DMS53 treated with DMSO at 0.1 percent for 48 hours (cell line): ENCODE results near the gene CNGA3.
"Not testable (repeated sequence)": the region's sequence is repeated elsewhere in the genome, so short reads cannot be mapped to it uniquely, and the experiment has no call there.

Source experiments
- DNase-seq: peaks from one replicate; lab custom pipeline; 2025; ENCODE audit not compliant: unreplicated experiment; lab: John Stamatoyannopoulos, UW

Gene CNGA3

GRCh38 chr2:98396745-98397355 is 50.6 kb downstream of the CNGA3 start:
- DNase-seq = no peak

GRCh38 chr2:98399140-98399539 is 52.9 kb downstream of the CNGA3 start:
- no peak for DNase-seq

GRCh38 chr2:98403878-98404277 is 57.6 kb downstream of the CNGA3 start:
- no peak for DNase-seq

GRCh38 chr2:98404556-98405250 is 58.4 kb downstream of the CNGA3 start:
- DNase-seq = no peak

GRCh38 chr2:98405301-98405700 is 59.0 kb downstream of the CNGA3 start:
- DNase-seq = no peak

- DNase-seq = no peak
These were observed 61.9 kb downstream of the CNGA3 start for GRCh38 chr2:98408155-98408554.

- peak; percentile 66 for DNase-seq
These were observed 66.6 kb downstream of the CNGA3 start for GRCh38 chr2:98412751-98413458.

GRCh38 chr2:98414246-98414645 is 68.0 kb downstream of the CNGA3 start:
- peak; percentile 56 for DNase-seq

- not testable (repeated sequence) for DNase-seq
These were observed 69.5 kb downstream of the CNGA3 start for GRCh38 chr2:98415719-98416248.

GRCh38 chr2:98416383-98417159 is 70.3 kb downstream of the CNGA3 start:
- DNase-seq = no peak

GRCh38 chr2:98419544-98419943 is 73.3 kb downstream of the CNGA3 start:
- no peak for DNase-seq

- no peak for DNase-seq
These were observed 73.9 kb downstream of the CNGA3 start for GRCh38 chr2:98419977-98420725.

- DNase-seq = no peak
These were observed 76.2 kb downstream of the CNGA3 start for GRCh38 chr2:98422449-98422848.

GRCh38 chr2:98426771-98427170 is 80.5 kb downstream of the CNGA3 start:
- DNase-seq = no peak

- DNase-seq = no peak
These were observed 85.9 kb downstream of the CNGA3 start for GRCh38 chr2:98432145-98432544.

- no peak for DNase-seq
These were observed 87.2 kb downstream of the CNGA3 start for GRCh38 chr2:98433363-98433964.

- no peak for DNase-seq
These were observed 88.2 kb downstream of the CNGA3 start for GRCh38 chr2:98434492-98434891.

- peak; percentile 67 for DNase-seq
These were observed 89.4 kb downstream of the CNGA3 start for GRCh38 chr2:98435670-98436069.

- no peak for DNase-seq
These were observed 90.5 kb downstream of the CNGA3 start for GRCh38 chr2:98436734-98437133.
